ENCODE results near the gene ZNF587B. TPM values are rescaled to one million over a fixed set of nuclear protein-coding genes. Genes with fewer than 3 reads are reported as not detected.
"Not testable (repeated sequence)": the region's sequence is repeated elsewhere in the genome, so short reads cannot be mapped to it uniquely, and the experiment has no call there.

The ZNF587B gene
- total RNA-seq, 4 donors from 2014 or later, result 6.3 to 14.1 (median 9.3) TPM

DNA sequence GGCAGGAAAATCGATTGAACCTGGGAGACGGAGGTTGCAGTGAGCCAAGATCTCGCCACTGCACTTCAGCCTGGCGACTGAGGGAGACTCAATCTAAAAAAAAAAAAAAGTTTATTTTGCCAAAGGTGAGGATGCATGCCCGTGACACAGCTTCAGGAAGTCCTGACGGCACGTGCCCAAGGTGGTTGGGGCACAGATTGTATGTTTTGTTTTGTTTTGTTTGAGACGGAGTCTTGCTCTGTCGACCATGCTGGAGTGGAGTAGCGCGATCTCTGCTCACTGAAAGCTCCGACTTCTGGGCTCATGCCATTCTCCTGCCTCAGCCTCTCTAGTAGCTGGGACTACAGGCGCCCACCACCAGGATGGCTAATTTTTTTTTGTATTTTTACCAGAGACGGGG, 12.1 kb upstream of the ZNF587B start:
- H3K36me3 ChIP-seq, result peaks cover 0 to 12% (median 0%) of the 10 kb centered on the region in 4 donors
- 96% methylated on average over 14 of the region's 14 CpGs for WGBS
- no peaks in the 10 kb centered on the region for H3K9me3 ChIP-seq
- H3K4me3 ChIP-seq, result no peak overlapping the region
- no peaks in the 10 kb centered on the region for H3K27me3 ChIP-seq
- no peak for DNase-seq (ENCODE audit: extremely low spot score)
- no peak overlapping the region for H3K27ac ChIP-seq (replicated peaks in 1 of 4)
- peaks cover 21 to 43% (median 39%) of the 10 kb centered on the region in 4 donors for H3K4me1 ChIP-seq
- intact Hi-C loops (cut with DNase I), result loop anchor here (10.0 kb wide), 1 partner anchor 73 kb away; the partner anchor contains the start of gene ZNF776
- no peak for TF ChIP-seq POLR2AphosphoS5 (IDR thresholded peaks at IDR 0.05)
- TF ChIP-seq, protein P1, sequence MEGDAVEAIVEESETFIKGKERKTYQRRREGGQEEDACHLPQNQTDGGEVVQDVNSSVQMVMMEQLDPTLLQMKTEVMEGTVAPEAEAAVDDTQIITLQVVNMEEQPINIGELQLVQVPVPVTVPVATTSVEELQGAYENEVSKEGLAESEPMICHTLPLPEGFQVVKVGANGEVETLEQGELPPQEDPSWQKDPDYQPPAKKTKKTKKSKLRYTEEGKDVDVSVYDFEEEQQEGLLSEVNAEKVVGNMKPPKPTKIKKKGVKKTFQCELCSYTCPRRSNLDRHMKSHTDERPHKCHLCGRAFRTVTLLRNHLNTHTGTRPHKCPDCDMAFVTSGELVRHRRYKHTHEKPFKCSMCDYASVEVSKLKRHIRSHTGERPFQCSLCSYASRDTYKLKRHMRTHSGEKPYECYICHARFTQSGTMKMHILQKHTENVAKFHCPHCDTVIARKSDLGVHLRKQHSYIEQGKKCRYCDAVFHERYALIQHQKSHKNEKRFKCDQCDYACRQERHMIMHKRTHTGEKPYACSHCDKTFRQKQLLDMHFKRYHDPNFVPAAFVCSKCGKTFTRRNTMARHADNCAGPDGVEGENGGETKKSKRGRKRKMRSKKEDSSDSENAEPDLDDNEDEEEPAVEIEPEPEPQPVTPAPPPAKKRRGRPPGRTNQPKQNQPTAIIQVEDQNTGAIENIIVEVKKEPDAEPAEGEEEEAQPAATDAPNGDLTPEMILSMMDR (IDR thresholded peaks at IDR 0.05), result no peak
- no peak for TF ChIP-seq POLR2A (IDR thresholded peaks at IDR 0.05; ENCODE audit: low read depth)
- TF ChIP-seq EP300 (IDR thresholded peaks at IDR 0.05), result no peak

DNA sequence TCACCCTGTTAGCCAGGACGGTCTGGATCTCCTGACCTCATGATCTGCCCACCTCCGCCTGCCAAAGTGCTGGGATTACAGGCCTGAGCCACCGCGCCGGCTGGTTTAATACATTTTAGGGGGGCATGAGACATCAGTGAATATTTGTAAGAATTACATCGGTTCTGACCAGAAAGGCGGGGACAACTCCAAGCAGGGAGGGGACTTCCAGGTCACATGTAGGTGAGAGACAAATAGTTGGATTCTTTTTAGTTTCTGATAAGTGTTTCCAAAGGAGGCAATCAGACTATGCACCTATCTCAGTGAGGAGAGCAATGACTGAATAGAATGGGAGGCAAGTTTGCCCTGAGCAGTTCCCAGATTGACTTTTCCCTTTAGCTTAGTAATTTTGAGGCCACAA, 11.7 kb upstream of the ZNF587B start:
- WGBS, result 94% methylated on average over 7 of the region's 7 CpGs
- intact Hi-C loops (cut with DNase I), result loop anchor here (10.0 kb wide), 1 partner anchor 74 kb away; the partner anchor contains the start of gene ZNF776

DNA sequence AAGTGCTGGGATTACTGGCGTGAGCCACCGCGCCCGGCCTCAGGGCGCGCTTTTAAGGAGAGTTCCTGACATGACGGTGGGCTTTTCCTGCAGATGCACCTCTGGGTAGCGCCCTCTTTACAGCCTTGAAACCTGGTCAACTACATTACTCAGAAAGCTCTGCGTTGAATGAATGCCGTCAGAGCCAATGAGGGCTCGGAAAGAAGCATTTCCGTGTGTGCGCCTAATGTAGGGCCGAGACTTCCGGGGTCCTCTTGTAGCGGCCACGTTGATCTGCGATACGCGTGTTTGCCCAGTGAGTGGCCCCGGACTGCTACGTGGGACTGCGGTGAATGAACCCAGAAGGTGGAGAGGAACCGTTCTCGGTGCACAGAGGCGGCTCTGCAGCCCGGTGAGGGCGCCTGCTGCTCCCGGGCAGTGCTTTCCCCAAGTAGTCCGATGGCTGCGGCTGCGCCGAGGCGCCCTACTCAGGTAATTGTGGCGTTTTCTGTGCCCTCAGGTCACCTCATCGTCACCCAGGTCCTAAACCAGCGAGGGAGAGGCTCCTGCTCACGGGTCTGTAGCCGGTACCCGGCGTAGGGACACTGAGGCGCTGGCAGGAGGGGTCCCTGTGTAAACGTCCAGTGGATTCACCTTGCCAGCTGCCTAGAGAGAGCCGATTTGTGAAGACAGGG, 10.5 kb upstream of the ZNF587B start:
- no peaks in the 10 kb centered on the region for H3K9me3 ChIP-seq
- 0% methylated on average over 16 of the region's 44 CpGs for WGBS
- H3K36me3 ChIP-seq, result peaks cover 0 to 12% (median 3%) of the 10 kb centered on the region in 4 donors
- H3K4me3 ChIP-seq, result peak overlapping the region; percentile 70 to 81 (median 80)
- H3K4me1 ChIP-seq, result peaks cover 18 to 38% (median 32%) of the 10 kb centered on the region in 4 donors
- intact Hi-C loops (cut with DNase I), result loop anchor here (10.0 kb wide), 1 partner anchor 75 kb away; the partner anchor contains the start of gene ZNF776
- no peaks in the 10 kb centered on the region for H3K27me3 ChIP-seq
- peak overlapping the region; percentile 76 to 84 (median 78) for H3K27ac ChIP-seq (replicated peaks in 1 of 4)
- TF ChIP-seq POLR2A (IDR thresholded peaks at IDR 0.05; ENCODE audit: low read depth) (no peak), POLR2AphosphoS5 (IDR thresholded peaks at IDR 0.05) (peak; percentile 75 to 83)
- TF ChIP-seq, protein P1 (IDR thresholded peaks at IDR 0.05), result peak in 1 of 3 experiments; percentile 29
- peak; percentile 94 for DNase-seq (ENCODE audit: extremely low spot score)

More for the DNA sequence above, 11.7 kb upstream of the ZNF587B start:
- H3K4me1 ChIP-seq, result peaks cover 21 to 45% (median 40%) of the 10 kb centered on the region in 4 donors
- H3K27ac ChIP-seq (replicated peaks in 1 of 4), result no peak overlapping the region
- DNase-seq (ENCODE audit: extremely low spot score), result no peak
- H3K4me3 ChIP-seq, result no peak overlapping the region
- no peaks in the 10 kb centered on the region for H3K27me3 ChIP-seq
- peaks cover 0 to 12% (median 0%) of the 10 kb centered on the region in 4 donors for H3K36me3 ChIP-seq
- H3K9me3 ChIP-seq, result no peaks in the 10 kb centered on the region
- TF ChIP-seq POLR2A (IDR thresholded peaks at IDR 0.05; ENCODE audit: low read depth) (no peak), POLR2AphosphoS5 (IDR thresholded peaks at IDR 0.05) (no peak), EP300 (IDR thresholded peaks at IDR 0.05) (no peak)
- TF ChIP-seq, protein P1 (IDR thresholded peaks at IDR 0.05), result no peak

DNA sequence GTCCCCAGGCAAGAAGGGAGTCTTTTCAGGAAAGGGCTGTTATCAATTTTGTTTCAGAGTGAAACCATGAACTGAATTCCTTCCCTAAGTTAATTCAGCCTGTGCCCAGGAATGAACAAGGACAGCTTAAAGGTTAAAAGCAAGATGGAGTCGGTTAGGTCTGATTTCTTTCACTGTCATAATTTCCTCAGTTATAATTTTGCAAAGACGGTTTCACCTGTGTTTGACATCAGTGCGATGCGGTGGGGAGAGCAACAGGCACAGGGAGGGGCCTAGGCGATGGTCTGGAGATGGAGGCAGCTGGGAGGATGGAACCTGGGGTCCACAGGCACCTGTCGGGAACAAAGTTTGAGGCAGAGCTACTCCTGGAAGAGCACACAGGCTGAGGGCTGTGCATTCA, 9.5 kb upstream of the ZNF587B start:
- DNase-seq (ENCODE audit: extremely low spot score), result no peak
- peaks cover 0 to 12% (median 3%) of the 10 kb centered on the region in 4 donors for H3K36me3 ChIP-seq
- intact Hi-C loops (cut with DNase I), result no loop called here
- WGBS, result 80% methylated on average over 5 of the region's 6 CpGs
- no peak overlapping the region for H3K27ac ChIP-seq (replicated peaks in 1 of 4)
- no peak for TF ChIP-seq POLR2A (IDR thresholded peaks at IDR 0.05; ENCODE audit: low read depth)
- TF ChIP-seq EP300 (IDR thresholded peaks at IDR 0.05), result no peak
- TF ChIP-seq, protein P1 (IDR thresholded peaks at IDR 0.05), result no peak
- no peak for TF ChIP-seq POLR2AphosphoS5 (IDR thresholded peaks at IDR 0.05)
- H3K4me1 ChIP-seq, result peaks cover 15 to 31% (median 25%) of the 10 kb centered on the region in 4 donors
- peak overlapping the region; percentile 70 to 81 (median 80) for H3K4me3 ChIP-seq
- no peaks in the 10 kb centered on the region for H3K9me3 ChIP-seq
- no peaks in the 10 kb centered on the region for H3K27me3 ChIP-seq

DNA sequence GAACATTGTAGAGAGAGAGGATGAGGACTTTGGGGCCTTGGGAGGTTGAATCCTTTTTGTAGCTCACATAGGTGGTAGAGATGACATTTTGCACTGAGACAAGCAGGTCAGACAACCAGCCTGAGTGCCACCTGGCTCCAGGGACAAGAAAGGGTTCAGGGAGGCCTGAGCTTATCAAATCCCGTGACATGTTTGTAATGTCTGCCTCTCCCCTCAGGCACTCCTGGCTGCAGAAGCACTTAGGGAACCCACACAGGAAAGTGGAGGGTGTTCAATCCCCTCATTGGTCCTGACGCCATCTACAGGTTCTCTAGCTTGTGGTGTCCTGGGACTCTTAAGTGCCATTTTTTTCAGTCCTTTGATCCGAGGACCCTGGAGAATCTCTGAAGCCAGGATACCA, 9.0 kb upstream of the ZNF587B start:
- H3K4me3 ChIP-seq; DNase-seq (ENCODE audit: extremely low spot score); H3K27me3 ChIP-seq; intact Hi-C loops (cut with DNase I); H3K27ac ChIP-seq (replicated peaks in 1 of 4); H3K9me3 ChIP-seq: not testable (repeated sequence)
- Histone ChIP-seq H3K4me1 (peaks cover 15 to 31% (median 25%) of the 10 kb centered on the region in 4 donors), H3K36me3 (peaks cover 0 to 13% (median 3%) of the 10 kb centered on the region in 4 donors)
- 71% methylated on average over 2 of the region's 3 CpGs for WGBS

DNA sequence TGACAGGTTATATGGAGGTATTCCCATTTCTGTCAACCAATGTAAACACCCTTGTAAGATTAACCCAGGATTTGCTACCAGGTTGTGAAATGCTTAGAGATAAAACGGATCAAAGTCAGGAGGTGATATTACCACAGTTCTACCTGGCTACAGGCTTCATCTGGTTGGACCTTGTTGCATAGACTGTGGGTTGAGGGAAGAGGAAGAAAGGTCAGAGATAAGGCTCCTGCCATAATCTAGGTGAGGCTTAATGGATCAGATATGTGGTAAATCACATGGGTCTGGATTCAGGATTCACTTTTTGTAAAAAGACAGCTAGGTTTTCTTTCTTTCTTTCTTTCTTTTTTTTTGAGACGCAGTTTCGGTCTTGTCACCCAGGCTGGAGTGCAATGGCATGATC, 8.6 kb upstream of the ZNF587B start:
- Histone ChIP-seq H3K36me3 (peaks cover 0 to 17% (median 3%) of the 10 kb centered on the region in 4 donors), H3K4me1 (peaks cover 15 to 31% (median 25%) of the 10 kb centered on the region in 4 donors)
- 97% methylated on average over 2 of the region's 3 CpGs for WGBS
- H3K9me3 ChIP-seq; H3K27me3 ChIP-seq; intact Hi-C loops (cut with DNase I); H3K4me3 ChIP-seq; DNase-seq (ENCODE audit: extremely low spot score); H3K27ac ChIP-seq (replicated peaks in 1 of 4): not testable (repeated sequence)

DNA sequence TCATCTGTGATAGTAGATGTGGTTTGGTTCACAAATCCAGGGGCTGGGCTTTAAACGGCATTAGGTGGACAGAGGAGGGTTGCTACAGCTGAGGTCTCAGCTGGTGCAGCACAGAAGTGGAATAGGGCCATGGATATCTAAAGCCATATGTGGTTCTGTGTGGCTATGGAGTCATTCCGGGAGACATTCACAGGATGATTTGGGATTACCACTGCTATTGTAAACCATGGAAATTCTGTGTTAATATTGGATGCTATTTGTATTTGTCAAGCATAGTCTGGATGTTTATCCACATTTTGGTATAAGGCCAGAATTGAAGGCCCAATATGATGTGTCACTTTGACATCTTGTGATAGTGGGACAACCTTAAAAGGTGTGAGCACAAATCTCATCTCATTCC, 6.9 kb upstream of the ZNF587B start:
- H3K4me3 ChIP-seq; H3K27ac ChIP-seq (replicated peaks in 1 of 4); intact Hi-C loops (cut with DNase I); DNase-seq (ENCODE audit: extremely low spot score); H3K27me3 ChIP-seq; H3K9me3 ChIP-seq: not testable (repeated sequence)
- H3K36me3 ChIP-seq, result peaks cover 0 to 21% (median 3%) of the 10 kb centered on the region in 4 donors
- 87% methylated on average over 2 of the region's 2 CpGs for WGBS
- peaks cover 15 to 31% (median 25%) of the 10 kb centered on the region in 4 donors for H3K4me1 ChIP-seq

DNA sequence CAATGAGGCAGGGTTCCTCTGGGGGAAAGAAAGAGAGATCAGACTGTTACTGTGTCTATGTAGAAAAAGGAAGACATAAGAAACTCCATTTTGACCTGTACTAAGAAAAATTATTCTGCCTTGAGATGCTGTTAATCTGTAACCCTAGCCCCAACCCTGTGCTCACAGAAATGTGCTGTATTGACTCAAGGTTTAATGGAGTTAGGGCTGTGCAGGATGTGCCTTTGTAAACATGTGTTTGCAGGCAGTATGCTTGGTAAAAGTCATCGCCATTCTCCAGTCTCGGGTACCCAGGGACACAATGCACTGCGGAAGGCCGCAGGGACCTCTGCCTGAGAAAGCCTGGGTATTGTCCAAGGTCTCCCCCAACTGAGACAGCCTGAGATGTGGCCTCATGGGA, 6.5 kb upstream of the ZNF587B start:
- H3K9me3 ChIP-seq; H3K27ac ChIP-seq (replicated peaks in 1 of 4); intact Hi-C loops (cut with DNase I); H3K4me3 ChIP-seq; H3K27me3 ChIP-seq; DNase-seq (ENCODE audit: extremely low spot score): not testable (repeated sequence)
- peaks cover 15 to 30% (median 25%) of the 10 kb centered on the region in 4 donors for H3K4me1 ChIP-seq
- H3K36me3 ChIP-seq, result peaks cover 0 to 21% (median 3%) of the 10 kb centered on the region in 4 donors
- WGBS, result 86% methylated on average over 4 of the region's 4 CpGs

All from esophagus muscularis mucosa (tissue), 4 donors.